Neural cell (in vitro differentiated cells): ENCODE data around the gene MLX.

Source experiments
- EP300 ChIP-seq: fragments of 450-650 bp; conservative IDR thresholded peaks from 2 replicates; pipeline ENCODE4 v1.6.1; 2014; ENCODE audit warnings: antibody characterized with exemption, mild to moderate bottlenecking, moderate library complexity; ENCODE audit not compliant: poor library complexity, severe bottlenecking
- MXI1 ChIP-seq: fragments of 450-650 bp; conservative IDR thresholded peaks from 2 replicates; pipeline ENCODE4 v1.6.1; 2014; ENCODE audit warnings: antibody characterized with exemption, mild to moderate bottlenecking; ENCODE audit not compliant: poor library complexity, severe bottlenecking
- POLR2AphosphoS5 ChIP-seq: IDR thresholded peaks from 2 replicates; pipeline ENCODE4 v1.6.1; 2012
- REST ChIP-seq: IDR thresholded peaks from 2 replicates; pipeline ENCODE4 v1.6.1; 2012; ENCODE audit warnings: borderline replicate concordance
- TAF1 ChIP-seq: IDR thresholded peaks from 2 replicates; pipeline ENCODE4 v1.6.1; 2012; ENCODE audit warnings: low read depth
- TF ChIP-seq, protein P1 (sequence below): fragments of 450-650 bp; IDR thresholded peaks from 2 replicates; pipeline ENCODE4 v1.5.1; 2014; ENCODE audit warnings: antibody characterized with exemption, mild to moderate bottlenecking, moderate library complexity; ENCODE audit not compliant: poor library complexity, severe bottlenecking

GRCh38 chr17:42560246-42560645, 6.7 kb upstream of the MLX start:
- TF ChIP-seq, protein P1, sequence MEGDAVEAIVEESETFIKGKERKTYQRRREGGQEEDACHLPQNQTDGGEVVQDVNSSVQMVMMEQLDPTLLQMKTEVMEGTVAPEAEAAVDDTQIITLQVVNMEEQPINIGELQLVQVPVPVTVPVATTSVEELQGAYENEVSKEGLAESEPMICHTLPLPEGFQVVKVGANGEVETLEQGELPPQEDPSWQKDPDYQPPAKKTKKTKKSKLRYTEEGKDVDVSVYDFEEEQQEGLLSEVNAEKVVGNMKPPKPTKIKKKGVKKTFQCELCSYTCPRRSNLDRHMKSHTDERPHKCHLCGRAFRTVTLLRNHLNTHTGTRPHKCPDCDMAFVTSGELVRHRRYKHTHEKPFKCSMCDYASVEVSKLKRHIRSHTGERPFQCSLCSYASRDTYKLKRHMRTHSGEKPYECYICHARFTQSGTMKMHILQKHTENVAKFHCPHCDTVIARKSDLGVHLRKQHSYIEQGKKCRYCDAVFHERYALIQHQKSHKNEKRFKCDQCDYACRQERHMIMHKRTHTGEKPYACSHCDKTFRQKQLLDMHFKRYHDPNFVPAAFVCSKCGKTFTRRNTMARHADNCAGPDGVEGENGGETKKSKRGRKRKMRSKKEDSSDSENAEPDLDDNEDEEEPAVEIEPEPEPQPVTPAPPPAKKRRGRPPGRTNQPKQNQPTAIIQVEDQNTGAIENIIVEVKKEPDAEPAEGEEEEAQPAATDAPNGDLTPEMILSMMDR = no peak
- TF ChIP-seq MXI1 (no peak), POLR2AphosphoS5 (no peak), REST (no peak), EP300 (no peak), TAF1 (no peak)
